A549 (cell line): ENCODE data around the gene OR2W1.

Experiments
- CTCF ChIP-seq: fragments of >200 bp; sonication (Bioruptor Twin); formaldehyde crosslinking; IDR thresholded peaks from 3 replicates; pipeline ENCODE4 v1.5.1; 2016
- EP300 ChIP-seq, 2 experiments: fragments of >200 bp; sonication (Bioruptor Twin); formaldehyde crosslinking; IDR thresholded peaks; 2 replicates in 1 of 2; 3 replicates in 1 of 2; pipeline ENCODE4 v1.6.1; 2016 to 2017
- HDAC2 ChIP-seq: fragments of 200-600 bp; sonication (generic); IDR thresholded peaks from 2 replicates; pipeline ENCODE4 v1.6.1; 2016
- HMGXB4 ChIP-seq: fragments of 250-450 bp; sonication (Bioruptor Pico); IDR thresholded peaks from 2 replicates; pipeline ENCODE4 v1.5.0; 2021; ENCODE audit warnings: mild to moderate bottlenecking, moderate library complexity, borderline replicate concordance
- HOXA7 ChIP-seq: fragments of 250-450 bp; sonication (Bioruptor Pico); IDR thresholded peaks from 2 replicates; pipeline ENCODE4 v1.5.0; 2020; ENCODE audit warnings: mild to moderate bottlenecking, moderate library complexity
- JUN ChIP-seq, 2 experiments: fragments of >200 bp; sonication (Bioruptor Twin); formaldehyde crosslinking; IDR thresholded peaks; 2 replicates in 1 of 2; 3 replicates in 1 of 2; pipeline ENCODE4 v1.6.1; 2016 to 2017
- POLR2A ChIP-seq: IDR thresholded peaks from 2 replicates; pipeline ENCODE4 v1.6.1; 2012; ENCODE audit warnings: mild to moderate bottlenecking, low read length
- POLR2AphosphoS2 ChIP-seq: conservative IDR thresholded peaks from 2 replicates; pipeline ENCODE4 v1.6.1; 2012; ENCODE audit warnings: low read length, improper control_type of control experiment, inconsistent platforms
- RAD21 ChIP-seq, 2 experiments: fragments of >200 bp in 1 of 2; sonication (Bioruptor Twin) in 1 of 2; formaldehyde crosslinking in 1 of 2; IDR thresholded peaks in 1 of 2; conservative IDR thresholded peaks in 1 of 2; 2 replicates in 1 of 2; 3 replicates in 1 of 2; pipeline ENCODE4 v1.6.1; 2012 to 2018; ENCODE audit warnings: inconsistent platforms in 1 of 2
- RFX5 ChIP-seq: fragments of 450-650 bp; IDR thresholded peaks from 2 replicates; pipeline ENCODE4 v1.7.1; 2014; ENCODE audit warnings: antibody characterized with exemption, mild to moderate bottlenecking, moderate library complexity

GRCh38 chr6:29079203-29079602 lies 34.2 kb upstream of the OR2W1 start:
- TF ChIP-seq CTCF (no peak), HOXA7 (CRISPR knock-in tag) (no peak), POLR2A (no peak), RFX5 (no peak), EP300 (IDR thresholded peaks at IDR 0.05) (no peak), RAD21 (conservative IDR thresholded peaks at IDR 0.05 in 1 of 2, IDR thresholded peaks at IDR 0.05 in 1 of 2) (no peak), POLR2AphosphoS2 (no peak), HMGXB4 (no peak), JUN (IDR thresholded peaks at IDR 0.05) (no peak), HDAC2 (no peak)
